Smooth muscle cell (in vitro differentiated cells): ENCODE measurements around the gene DLG1. TPM values are rescaled to one million over a fixed set of nuclear protein-coding genes. Genes with fewer than 3 reads are reported as not detected.

Experiments used
- DNase-seq: peaks from one replicate; lab custom pipeline; 2025; ENCODE audit not compliant: unreplicated experiment; lab: John Stamatoyannopoulos, UW
- H2AFZ ChIP-seq: fragments of 200-600 bp; sonication (generic); 2 replicates; pipeline ENCODE4 v1.6.0; 2016; ENCODE audit warnings: antibody characterized with exemption, low read depth, mild to moderate bottlenecking
- H3F3A ChIP-seq: fragments of 200-600 bp; sonication (generic); 2 replicates; pipeline ENCODE4 v1.6.0; 2017; ENCODE audit warnings: antibody characterized with exemption, low read depth
- H3K27ac ChIP-seq: fragments of 200-600 bp; sonication (generic); 2 replicates; pipeline ENCODE4 v1.5.1; 2016; ENCODE audit warnings: low read depth, mild to moderate bottlenecking
- H3K27me3 ChIP-seq: fragments of 200-600 bp; sonication (generic); 2 replicates; pipeline ENCODE4 v1.6.1; 2016; ENCODE audit warnings: low read depth, mild to moderate bottlenecking
- H3K36me3 ChIP-seq: fragments of 200-600 bp; sonication (generic); 2 replicates; pipeline ENCODE4 v1.5.1; 2016; ENCODE audit warnings: low read depth
- H3K4me1 ChIP-seq: fragments of 200-600 bp; sonication (generic); 2 replicates; pipeline ENCODE4 v1.5.1; 2016; ENCODE audit warnings: low read depth
- H3K4me2 ChIP-seq: fragments of 200-600 bp; sonication (generic); 2 replicates; pipeline ENCODE4 v1.6.0; 2016; ENCODE audit warnings: mild to moderate bottlenecking
- H3K4me3 ChIP-seq: fragments of 200-600 bp; sonication (generic); 2 replicates; pipeline ENCODE4 v1.5.1; 2016; ENCODE audit warnings: mild to moderate bottlenecking
- H3K79me2 ChIP-seq: fragments of 200-600 bp; sonication (generic); 2 replicates; pipeline ENCODE4 v1.6.0; 2016; ENCODE audit warnings: low read depth, mild to moderate bottlenecking
- H3K9ac ChIP-seq: fragments of 200-600 bp; sonication (generic); 2 replicates; pipeline ENCODE4 v1.6.0; 2016; ENCODE audit warnings: low read depth
- H3K9me3 ChIP-seq: fragments of 200-600 bp; sonication (generic); replicated peaks from 2 replicates; pipeline ENCODE4 v1.5.1; 2016; ENCODE audit warnings: low read depth
- H4K20me1 ChIP-seq: fragments of 200-600 bp; sonication (generic); 2 replicates; pipeline ENCODE4 v1.6.0; 2016; ENCODE audit warnings: low read depth
- WGBS: methylation state at CpG from one replicate; pipeline ENCODE4 v1.1.7; 2016; ENCODE audit warnings: low lambda C conversion rate; 5-methylcytosine and 5-hydroxymethylcytosine counted together
- polyA plus RNA-seq: library from polyadenylated mRNA; unstranded; fragments of >200 nt; fragmentation: Nextera tagmentation; extraction: Ambion mirVana; gene quantifications from 2 replicates; pipeline ENCODE4 v1.2.1, GENCODE V29; 2016
- total RNA-seq: library from RNA; depleted of rRNA; stranded (reverse); fragments of >200 nt; gene quantifications from 2 replicates; pipeline ENCODE4 v1.2.3, GENCODE V29; 2014
- TF ChIP-seq, protein P1 (sequence below): fragments of 200-600 bp; sonication (generic); IDR thresholded peaks from 2 replicates; pipeline ENCODE4 v1.5.1; 2017; ENCODE audit warnings: borderline replicate concordance, mild to moderate bottlenecking, antibody characterized with exemption; ENCODE audit not compliant: insufficient read depth, poor library complexity, severe bottlenecking

DLG1 gene
- total and polyA plus RNA-seq, 2 experiments from 2014 or later = 23.5 to 69.0 TPM

DNA sequence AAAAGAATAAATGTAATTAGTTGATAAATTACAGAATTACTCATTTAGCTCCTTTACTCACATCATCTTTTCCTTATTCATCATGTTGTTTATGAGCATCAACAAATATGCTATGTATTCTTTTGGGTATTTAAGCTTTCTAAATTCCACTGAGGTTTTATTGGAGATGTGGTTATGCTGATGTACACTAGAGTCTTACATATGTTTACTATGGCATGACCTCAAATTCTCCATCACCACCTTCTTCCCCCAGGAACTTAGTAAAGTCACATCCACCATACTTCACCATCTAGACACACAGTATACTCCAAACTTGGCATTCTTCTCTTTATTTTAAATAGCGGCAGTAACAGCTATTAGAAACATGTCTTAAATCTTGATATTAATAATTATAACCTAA is 194.6 kb downstream of the DLG1 start:
- WGBS = 92% methylated on average over 1 of the region's 1 CpG
- Histone ChIP-seq H3F3A (no peaks in the 10 kb centered on the region), H3K4me2 (no peak overlapping the region), H3K9ac (no peak overlapping the region), H2AFZ (no peak overlapping the region), H3K27ac (no peak overlapping the region), H3K4me3 (no peak overlapping the region), H3K9me3 (no peaks in the 10 kb centered on the region), H3K27me3 (no peaks in the 10 kb centered on the region), H3K4me1 (no peaks in the 10 kb centered on the region), H3K79me2 (no peaks in the 10 kb centered on the region), H3K36me3 (no peaks in the 10 kb centered on the region), H4K20me1 (peaks cover 16% of the 10 kb centered on the region)
- no peak for DNase-seq
- TF ChIP-seq, protein P1, sequence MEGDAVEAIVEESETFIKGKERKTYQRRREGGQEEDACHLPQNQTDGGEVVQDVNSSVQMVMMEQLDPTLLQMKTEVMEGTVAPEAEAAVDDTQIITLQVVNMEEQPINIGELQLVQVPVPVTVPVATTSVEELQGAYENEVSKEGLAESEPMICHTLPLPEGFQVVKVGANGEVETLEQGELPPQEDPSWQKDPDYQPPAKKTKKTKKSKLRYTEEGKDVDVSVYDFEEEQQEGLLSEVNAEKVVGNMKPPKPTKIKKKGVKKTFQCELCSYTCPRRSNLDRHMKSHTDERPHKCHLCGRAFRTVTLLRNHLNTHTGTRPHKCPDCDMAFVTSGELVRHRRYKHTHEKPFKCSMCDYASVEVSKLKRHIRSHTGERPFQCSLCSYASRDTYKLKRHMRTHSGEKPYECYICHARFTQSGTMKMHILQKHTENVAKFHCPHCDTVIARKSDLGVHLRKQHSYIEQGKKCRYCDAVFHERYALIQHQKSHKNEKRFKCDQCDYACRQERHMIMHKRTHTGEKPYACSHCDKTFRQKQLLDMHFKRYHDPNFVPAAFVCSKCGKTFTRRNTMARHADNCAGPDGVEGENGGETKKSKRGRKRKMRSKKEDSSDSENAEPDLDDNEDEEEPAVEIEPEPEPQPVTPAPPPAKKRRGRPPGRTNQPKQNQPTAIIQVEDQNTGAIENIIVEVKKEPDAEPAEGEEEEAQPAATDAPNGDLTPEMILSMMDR = no peak

DNA sequence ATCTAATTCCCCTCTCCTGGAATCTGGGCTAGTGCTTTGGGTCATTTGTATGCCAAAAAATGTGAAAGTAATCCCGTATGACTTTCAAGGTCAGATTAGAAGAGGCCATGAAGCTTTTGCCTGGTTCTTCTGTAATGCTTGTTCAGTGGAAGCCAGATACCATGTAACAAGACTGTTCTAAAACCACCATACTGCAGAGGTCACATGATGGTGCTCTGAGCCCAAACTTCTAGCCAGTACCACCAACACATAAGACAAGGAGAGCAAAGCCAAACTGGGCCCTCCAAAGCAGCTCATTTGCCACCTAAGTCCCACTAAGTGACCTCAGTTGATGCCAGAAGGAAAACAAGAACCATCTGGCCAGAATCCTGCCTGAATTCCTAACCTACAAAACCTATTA is 204.5 kb downstream of the DLG1 start:
- no peaks in the 10 kb centered on the region for H3K4me1 ChIP-seq
- peaks cover 9% of the 10 kb centered on the region for H3K36me3 ChIP-seq
- DNase-seq = no peak
- H3F3A ChIP-seq = no peaks in the 10 kb centered on the region
- whole genome bisulfite sequencing = 93% methylated on average over 1 of the region's 1 CpG
- TF ChIP-seq, protein P1 = no peak
- H3K27me3 ChIP-seq = no peaks in the 10 kb centered on the region
- no peak overlapping the region for H2AFZ ChIP-seq
- H3K27ac ChIP-seq = no peak overlapping the region
- H4K20me1 ChIP-seq = peaks cover 4% of the 10 kb centered on the region
- H3K4me3 ChIP-seq = no peak overlapping the region
- no peak overlapping the region for H3K4me2 ChIP-seq
- H3K79me2 ChIP-seq = no peaks in the 10 kb centered on the region
- no peak overlapping the region for H3K9ac ChIP-seq
- no peaks in the 10 kb centered on the region for H3K9me3 ChIP-seq

DNA sequence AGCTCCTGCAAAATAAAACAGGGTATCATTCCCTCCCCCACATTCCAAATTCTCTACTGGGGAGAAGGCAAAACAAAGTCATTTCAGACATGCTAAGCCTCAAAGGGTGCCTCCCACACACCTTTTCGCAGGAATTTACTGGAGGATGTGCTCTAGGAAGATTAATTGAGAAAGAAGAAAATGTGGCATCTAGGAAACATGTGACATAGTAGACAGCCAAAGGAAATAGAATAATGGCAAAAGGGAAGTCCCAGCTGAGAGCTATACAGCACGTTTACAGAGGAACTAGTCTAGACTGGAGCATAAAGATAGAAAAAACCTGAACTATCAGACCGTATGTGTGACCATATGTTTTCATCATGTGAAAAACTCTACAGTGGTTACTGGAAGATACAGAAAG is 210.0 kb downstream of the DLG1 start:
- no peak overlapping the region for H3K27ac ChIP-seq
- no peaks in the 10 kb centered on the region for H3K36me3 ChIP-seq

DNA sequence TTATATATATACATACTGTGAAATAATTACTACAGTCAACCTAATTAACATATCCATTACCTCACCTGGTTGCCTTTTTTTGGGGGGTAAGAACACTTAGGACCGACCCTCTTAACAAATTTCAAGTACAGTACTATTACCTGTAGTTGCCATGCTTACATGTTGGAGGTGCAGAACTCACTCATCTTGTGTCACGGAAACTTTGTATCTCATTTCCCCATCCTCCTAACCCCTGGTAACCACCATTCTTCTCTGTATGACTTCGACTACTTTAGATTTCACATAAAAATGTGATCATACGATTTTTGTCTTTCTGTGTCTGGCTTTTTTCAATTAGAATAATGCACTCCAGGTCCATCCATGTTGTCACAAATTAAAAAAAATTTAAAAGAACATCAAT is 213.3 kb downstream of the DLG1 start:
- TF ChIP-seq, protein P1 = no peak
- Histone ChIP-seq H4K20me1 (peaks cover 6% of the 10 kb centered on the region), H3K36me3 (no peaks in the 10 kb centered on the region), H3K27ac (no peak overlapping the region), H3K27me3 (no peaks in the 10 kb centered on the region), H3K9me3 (no peaks in the 10 kb centered on the region), H3K4me2 (no peak overlapping the region), H3K4me3 (no peak overlapping the region), H3K9ac (no peak overlapping the region), H2AFZ (no peak overlapping the region), H3K4me1 (no peaks in the 10 kb centered on the region), H3F3A (peaks cover 7% of the 10 kb centered on the region), H3K79me2 (peaks cover 3% of the 10 kb centered on the region)
- no peak for DNase-seq
- over 99% methylated on average over 4 of the region's 4 CpGs for WGBS

More for the DNA sequence above, 210.0 kb downstream of the DLG1 start:
- peaks cover 7% of the 10 kb centered on the region for H3F3A ChIP-seq
- no peak overlapping the region for H3K9ac ChIP-seq
- H2AFZ ChIP-seq = no peak overlapping the region
- H3K79me2 ChIP-seq = no peaks in the 10 kb centered on the region
- no peak overlapping the region for H3K4me2 ChIP-seq
- DNase-seq = no peak
- H3K4me1 ChIP-seq = no peaks in the 10 kb centered on the region
- 89% methylated on average over 3 of the region's 3 CpGs for WGBS
- H4K20me1 ChIP-seq = peaks cover 10% of the 10 kb centered on the region
- TF ChIP-seq, protein P1 = no peak
- no peaks in the 10 kb centered on the region for H3K27me3 ChIP-seq
- no peaks in the 10 kb centered on the region for H3K9me3 ChIP-seq
- no peak overlapping the region for H3K4me3 ChIP-seq
